Transverse colon (tissue), 4 donors: ENCODE measurements around the gene CEP135.

ENCODE experiments used
- CTCF ChIP-seq, 5 experiments: fragments of 200-600 bp in 3 of 5; fragments of 450-650 bp in 2 of 5; sonication (generic) in 3 of 5; IDR thresholded peaks; 1 replicate in 2 of 5; 2 replicates in 3 of 5; pipeline ENCODE4 v1.5.1; 2016 to 2017; ENCODE audit warnings: antibody characterized with exemption in 5 of 5, inconsistent platforms in 3 of 5, mild to moderate bottlenecking in 2 of 5, moderate library complexity in 1 of 5
- EP300 ChIP-seq: sonication (generic); formaldehyde crosslinking; IDR thresholded peaks from one replicate; pipeline ENCODE4 v1.6.1; 2017; ENCODE audit warnings: antibody characterized with exemption, low read depth
- POLR2A ChIP-seq: fragments of 450-650 bp; IDR thresholded peaks from one replicate; pipeline ENCODE4 v1.6.1; 2016; ENCODE audit warnings: antibody characterized with exemption, mild to moderate bottlenecking, moderate library complexity
- POLR2AphosphoS5 ChIP-seq, 3 donors: sonication (generic); formaldehyde crosslinking; IDR thresholded peaks; one replicate each; pipeline ENCODE4 v1.6.1; 2016; ENCODE audit warnings: antibody characterized with exemption in 3 of 3

DNA sequence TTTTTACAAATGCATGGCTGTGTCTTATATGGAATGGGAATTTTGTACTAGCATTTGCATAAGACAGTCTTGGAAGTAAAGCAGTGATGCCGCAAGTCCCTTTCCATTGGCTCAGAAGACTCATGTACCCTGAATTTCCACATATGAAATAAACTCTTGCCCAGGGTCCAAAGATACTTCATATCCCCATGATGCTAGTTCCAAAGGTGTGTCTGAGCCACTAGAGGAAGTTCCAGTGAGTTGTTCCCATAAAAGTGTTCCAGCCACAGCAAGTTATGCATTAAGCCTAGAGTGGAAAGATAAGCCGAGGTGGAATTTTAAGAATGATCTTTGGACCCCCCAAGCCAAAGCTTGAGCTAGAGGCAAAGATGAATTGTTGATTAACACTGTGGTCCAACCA is 9.3 kb upstream of the CEP135 start:
- no peak for TF ChIP-seq CTCF (IDR thresholded peaks at IDR 0.05)
- no peak for TF ChIP-seq POLR2A
- no peak for TF ChIP-seq POLR2AphosphoS5 (IDR thresholded peaks at IDR 0.05)
- TF ChIP-seq EP300, result no peak
